Heart left ventricle (tissue), 16 donors: ENCODE results near the gene ASXL2. TPM values are rescaled to one million over a fixed set of nuclear protein-coding genes. Genes with fewer than 3 reads are reported as not detected.

Source experiments
- ATAC-seq, 4 donors: fragments of 200-7000 bp; cut with Tn5 transposase; one replicate each; pipeline ENCODE4 v1.9.1; 2020 to 2022; ENCODE audit warnings: moderate library complexity in 4 of 4, mild to moderate bottlenecking in 3 of 4, moderate number of reproducible peaks in 1 of 4
- DNase-seq, 5 donors: peaks; one replicate each; pipeline ENCODE4 v3.0.0-alpha.2; 2020
- H3K27ac ChIP-seq, 12 donors: fragments of 200-600 bp; sonication (generic) in 4 of 12; one replicate each; pipeline versions ENCODE4 v1.5.0 to v1.8.0; 2016 to 2022; ENCODE audit warnings: mild to moderate bottlenecking in 2 of 12
- H3K27me3 ChIP-seq, 9 donors: fragments of 200-600 bp; sonication (generic) in 2 of 9; one replicate each; pipeline versions ENCODE4 v1.5.1 to v1.8.0; 2016 to 2022; ENCODE audit warnings: mild to moderate bottlenecking in 3 of 9
- H3K36me3 ChIP-seq, 9 donors: fragments of 200-600 bp; sonication (generic) in 2 of 9; one replicate each; pipeline versions ENCODE4 v1.5.0 to v1.8.0; 2018 to 2022; ENCODE audit warnings: mild to moderate bottlenecking in 2 of 9
- H3K4me1 ChIP-seq, 12 donors: fragments of 200-600 bp; sonication (generic) in 4 of 12; one replicate each; pipeline versions ENCODE4 v1.5.0 to v1.8.0; 2016 to 2022; ENCODE audit warnings: mild to moderate bottlenecking in 3 of 12
- H3K4me3 ChIP-seq, 12 donors: fragments of 200-600 bp; sonication (generic) in 4 of 12; one replicate each; pipeline versions ENCODE4 v1.5.0 to v1.8.0; 2017 to 2022; ENCODE audit warnings: mild to moderate bottlenecking in 9 of 12, moderate library complexity in 4 of 12
- H3K9me3 ChIP-seq, 12 donors: fragments of 200-600 bp; sonication (generic) in 4 of 12; one replicate each; pipeline versions ENCODE4 v1.5.0 to v1.8.0; 2016 to 2022; ENCODE audit warnings: mild to moderate bottlenecking in 1 of 12
- POLR2A ChIP-seq, 2 donors: fragments of 450-650 bp; IDR thresholded peaks; one replicate each; pipeline ENCODE4 v1.6.1; 2017; ENCODE audit warnings: antibody characterized with exemption in 2 of 2, mild to moderate bottlenecking in 2 of 2, moderate library complexity in 2 of 2
- WGBS, 4 donors: extraction: QIAGEN DNeasy Blood & Tissue Kit in 2 of 4; methylation state at CpG; one replicate each; pipeline versions ENCODE4 v1.1.5 to v1.1.7; 2013 to 2018; 5-methylcytosine and 5-hydroxymethylcytosine counted together
- intact Hi-C, 10 donors: fragments of 100-400 bp; cut with DNase I; formaldehyde crosslinking; loops; one replicate each; pipeline versions ENCODE4 v1.11.1 to v1.14.2; 2022
- polyA plus RNA-seq, 2 donors: library from polyadenylated mRNA; stranded (reverse); fragments of 200-250 nt; gene quantifications; one replicate each; pipeline ENCODE4 v1.2.3, GENCODE V29; 2013
- total RNA-seq, 9 donors: library from RNA; depleted of rRNA in 2 of 9; stranded (reverse); fragments of >200 nt in 2 of 9; fragmentation: NEBNext Ultra II Directional in 3 of 9; extraction: Animal tissue kit (Norgen Biotek cat#: 25700) in 3 of 9; gene quantifications; one replicate each; pipeline versions ENCODE4 v1.1.0 to v1.2.4, GENCODE V29; 2016 to 2023
- TF ChIP-seq, protein P1 (sequence below), 12 donors: fragments of 200-600 bp; sonication (generic) in 4 of 12; IDR thresholded peaks; one replicate each; pipeline versions ENCODE4 v1.5.0 to v1.8.0; 2018 to 2022; ENCODE audit warnings: antibody characterized with exemption in 12 of 12, mild to moderate bottlenecking in 5 of 12
- donor health status: ischemic (EF 13 %, LVEDD 7.1; RV severe dilation, severe dysfunction).
- donor health status: healthy with polysubstance abuse.
- donor health status: DM: no; HTN: yes; CAD: no.
- donor health status: DM: no; HTN: no; CAD: no.
- donor health status: ischemic (EF 25% LVEDD 6.9; RV normal size, moderate dysfunction).
- donor health status: ischemic (EF 25% LVEDD 5.7; RV mildly dilated, moderate dysfunction).
- donor health status: healthy.
- donor health status: DM: yes; HTN: yes; CAD: no.
- donor health status: ischemic (EF 35%, LVEDD 5.7; RV mildly dilated, moderate dysfunction).
- donor health status: nonischemic (EF 11% LVEDD 7.7; RV severe dilation, severe dysfunction).
- donor health status: DM: yes; HTN: yes; CAD: no.
- donor health status: PGD.
- donor health status: ischemic (EF 29% LVEDD 5.4; RV normal size, mild dysfunction).
- donor health status: nonischemic (EF 23%, LVEDD 6.1; RV moderate dilation, normal function).

The ASXL2 gene
- total and polyA plus RNA-seq, 11 donors, result 1.9 to 35.3 (median 23.0) TPM

GRCh38 chr2:25799301-25799700 lies 79.0 kb downstream of the ASXL2 start:
- H3K27ac ChIP-seq, result no peak overlapping the region
- H3K9me3 ChIP-seq, result no peaks in the 10 kb centered on the region
- TF ChIP-seq, protein P1, sequence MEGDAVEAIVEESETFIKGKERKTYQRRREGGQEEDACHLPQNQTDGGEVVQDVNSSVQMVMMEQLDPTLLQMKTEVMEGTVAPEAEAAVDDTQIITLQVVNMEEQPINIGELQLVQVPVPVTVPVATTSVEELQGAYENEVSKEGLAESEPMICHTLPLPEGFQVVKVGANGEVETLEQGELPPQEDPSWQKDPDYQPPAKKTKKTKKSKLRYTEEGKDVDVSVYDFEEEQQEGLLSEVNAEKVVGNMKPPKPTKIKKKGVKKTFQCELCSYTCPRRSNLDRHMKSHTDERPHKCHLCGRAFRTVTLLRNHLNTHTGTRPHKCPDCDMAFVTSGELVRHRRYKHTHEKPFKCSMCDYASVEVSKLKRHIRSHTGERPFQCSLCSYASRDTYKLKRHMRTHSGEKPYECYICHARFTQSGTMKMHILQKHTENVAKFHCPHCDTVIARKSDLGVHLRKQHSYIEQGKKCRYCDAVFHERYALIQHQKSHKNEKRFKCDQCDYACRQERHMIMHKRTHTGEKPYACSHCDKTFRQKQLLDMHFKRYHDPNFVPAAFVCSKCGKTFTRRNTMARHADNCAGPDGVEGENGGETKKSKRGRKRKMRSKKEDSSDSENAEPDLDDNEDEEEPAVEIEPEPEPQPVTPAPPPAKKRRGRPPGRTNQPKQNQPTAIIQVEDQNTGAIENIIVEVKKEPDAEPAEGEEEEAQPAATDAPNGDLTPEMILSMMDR (IDR thresholded peaks at IDR 0.05), result no peak
- TF ChIP-seq POLR2A (IDR thresholded peaks at IDR 0.05), result no peak
- no peak for DNase-seq
- peaks cover 0 to 73% (median 39%) of the 10 kb centered on the region in 9 donors for H3K36me3 ChIP-seq
- ATAC-seq, result no peak
- intact Hi-C loops, result no loop called here
- peaks cover 0 to 18% (median 0%) of the 10 kb centered on the region in 12 donors for H3K4me1 ChIP-seq
- no peak overlapping the region for H3K4me3 ChIP-seq
- H3K27me3 ChIP-seq, result no peaks in the 10 kb centered on the region
- 97 to 100% (median 99%) methylated on average over 1 of the region's 1 CpG for WGBS, 4 donors

DNA sequence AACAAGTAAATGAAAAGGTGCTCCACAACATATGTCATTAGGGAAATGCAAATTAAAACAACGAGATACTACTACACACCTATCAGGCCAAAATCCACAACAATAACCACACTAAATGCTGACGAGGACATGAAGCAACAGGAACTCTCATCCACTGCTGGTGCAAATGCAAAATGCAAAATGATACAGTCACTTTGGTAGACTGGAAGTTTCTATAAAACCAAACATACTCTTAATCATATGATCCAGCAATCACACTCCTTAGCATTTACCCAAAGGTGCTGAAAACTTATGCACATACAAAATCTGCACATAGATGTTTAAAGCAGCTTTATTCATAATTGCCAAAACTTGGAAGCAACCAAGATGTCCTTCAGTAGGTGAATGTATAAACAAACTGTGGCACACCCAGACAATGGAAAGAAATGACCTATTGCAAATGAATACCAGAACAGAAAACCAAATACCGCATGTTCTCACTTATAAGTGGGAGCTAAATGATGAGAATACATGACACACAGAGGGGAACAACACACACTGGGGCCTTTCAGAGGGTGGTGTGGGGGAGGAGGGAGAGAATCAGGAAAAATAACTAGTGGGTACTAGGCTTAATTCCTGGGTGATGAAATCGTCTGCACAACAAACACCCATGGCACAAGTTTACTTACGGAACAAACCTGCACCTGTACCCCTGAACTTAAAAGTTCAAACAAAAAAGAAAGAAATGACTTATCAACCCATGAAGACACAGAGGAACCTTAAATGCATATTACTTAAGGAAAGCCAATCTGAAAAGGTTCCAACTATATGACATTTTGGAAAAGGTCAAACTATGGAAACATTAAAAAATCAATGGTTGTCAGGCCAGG lies 80.4 kb downstream of the ASXL2 start:
- ATAC-seq, result no peak
- Histone ChIP-seq H3K4me3 (no peak overlapping the region), H3K9me3 (no peaks in the 10 kb centered on the region), H3K27ac (peak overlapping the region in 1 of 12 donors; percentile 6), H3K4me1 (peaks cover 0 to 18% (median 2%) of the 10 kb centered on the region in 12 donors), H3K27me3 (no peaks in the 10 kb centered on the region), H3K36me3 (peaks cover 0 to 60% (median 29%) of the 10 kb centered on the region in 9 donors)
- no peak for TF ChIP-seq POLR2A (IDR thresholded peaks at IDR 0.05)
- WGBS, 4 donors, result 92 to 95% (median 93%) methylated on average over 5 of the region's 5 CpGs
- intact Hi-C loops, result no loop called here
- no peak for DNase-seq

DNA sequence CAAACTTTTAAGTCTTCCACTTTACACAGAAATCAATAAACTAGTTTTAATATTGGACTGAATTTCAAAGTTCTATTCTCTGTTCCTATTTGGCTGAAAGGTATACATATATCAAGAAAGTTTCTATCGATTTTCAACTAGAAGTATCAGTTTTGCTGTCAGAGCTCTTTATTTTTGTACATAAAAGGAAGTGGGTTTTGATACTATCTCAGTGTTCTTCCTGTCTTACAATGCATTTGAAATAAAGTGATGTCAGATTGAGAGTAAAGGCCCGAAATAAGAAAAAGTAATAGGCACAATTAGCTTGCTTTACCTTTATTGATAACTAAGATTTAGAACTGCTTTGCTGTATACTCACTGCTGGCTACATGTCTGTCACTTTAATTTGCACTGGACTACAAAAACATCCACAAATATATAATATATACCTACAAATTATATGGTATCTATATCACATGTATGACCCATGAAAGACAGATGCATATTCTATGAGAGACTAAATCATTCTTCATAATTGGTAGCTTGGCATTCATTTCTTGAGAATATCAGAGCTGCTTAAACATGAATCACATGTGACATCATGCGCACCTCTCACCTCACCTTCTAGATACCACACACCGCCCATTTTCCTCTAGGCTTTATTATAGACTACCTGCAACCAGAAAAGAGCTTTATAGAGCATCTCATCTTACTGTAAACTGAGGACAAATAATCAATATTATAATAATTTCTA lies 83.6 kb downstream of the ASXL2 start:
- Histone ChIP-seq H3K27me3 (no peaks in the 10 kb centered on the region), H3K4me1 (peaks cover 0 to 18% (median 2%) of the 10 kb centered on the region in 12 donors), H3K4me3 (peak overlapping the region in 2 of 12 donors; percentile 4 to 27), H3K36me3 (peaks cover 0 to 47% (median 27%) of the 10 kb centered on the region in 9 donors), H3K27ac (peak overlapping the region in 4 of 12 donors; percentile 1 to 70 (median 17)), H3K9me3 (no peaks in the 10 kb centered on the region)
- no peak for TF ChIP-seq POLR2A (IDR thresholded peaks at IDR 0.05)
- TF ChIP-seq, protein P1 (IDR thresholded peaks at IDR 0.05), result no peak
- WGBS, 4 donors, result 74 to 81% (median 80%) methylated on average over 4 of the region's 4 CpGs
- no peak for DNase-seq
- ATAC-seq, result no peak
- intact Hi-C loops, result no loop called here

DNA sequence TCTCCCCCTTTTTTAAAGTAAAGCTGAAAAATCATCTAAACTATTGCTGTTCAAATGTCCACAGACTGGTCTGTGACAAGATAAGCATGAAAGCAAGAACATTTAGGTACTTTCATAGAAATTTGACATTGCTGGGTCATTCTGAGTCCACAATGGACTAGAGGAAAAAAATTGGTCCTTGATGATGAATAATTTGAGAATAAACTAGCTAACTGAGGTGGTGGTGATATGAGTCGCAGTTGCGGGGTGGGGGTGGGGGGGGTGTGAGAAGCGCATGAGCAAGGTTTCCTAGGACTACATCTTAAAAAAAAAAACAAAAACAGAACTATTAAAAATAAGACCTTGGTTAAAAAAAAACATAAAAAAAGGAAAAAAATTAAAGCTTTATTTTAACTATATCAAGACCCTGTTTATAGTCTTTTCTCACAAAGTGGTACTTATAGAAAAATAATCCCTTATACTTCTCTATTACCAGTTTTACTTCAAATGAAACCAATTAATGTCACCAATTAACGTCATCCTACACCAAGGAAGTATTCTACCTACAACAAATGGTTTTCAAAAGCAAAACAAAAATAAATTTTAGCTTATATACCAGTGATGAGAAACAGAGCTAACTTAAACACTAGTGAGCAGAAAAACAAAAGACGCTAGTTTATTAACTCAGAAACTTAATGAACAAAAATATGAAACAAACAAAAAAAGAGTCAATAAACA lies 88.1 kb downstream of the ASXL2 start:
- DNase-seq (no peak), ATAC-seq (no peak)
- intact Hi-C loops, result no loop called here
- TF ChIP-seq, protein P1 (IDR thresholded peaks at IDR 0.05), result no peak
- no peak for TF ChIP-seq POLR2A (IDR thresholded peaks at IDR 0.05)
- Histone ChIP-seq H3K4me1 (peaks cover 0 to 8% (median 2%) of the 10 kb centered on the region in 12 donors), H3K9me3 (no peaks in the 10 kb centered on the region), H3K27me3 (no peaks in the 10 kb centered on the region), H3K36me3 (peaks cover 0 to 36% (median 5%) of the 10 kb centered on the region in 9 donors), H3K27ac (no peak overlapping the region), H3K4me3 (no peak overlapping the region)
- WGBS, 4 donors, result 97 to 99% (median 98%) methylated on average over 5 of the region's 5 CpGs
